Neural progenitor cell (in vitro differentiated cells): ENCODE measurements around the gene C3orf20.

Source experiments
- CTCF ChIP-seq: fragments of 200-600 bp; sonication (generic); IDR thresholded peaks from 2 replicates; pipeline ENCODE4 v1.5.1; 2017; ENCODE audit warnings: antibody characterized with exemption, mild to moderate bottlenecking
- EZH2 ChIP-seq: fragments of 200-600 bp; sonication (generic); IDR thresholded peaks from 2 replicates; pipeline ENCODE4 v1.6.1; 2017; ENCODE audit warnings: antibody characterized with exemption, mild to moderate bottlenecking, moderate library complexity
- EZH2phosphoT487 ChIP-seq: fragments of 200-600 bp; sonication (generic); IDR thresholded peaks from 2 replicates; pipeline ENCODE4 v1.6.1; 2017; ENCODE audit warnings: antibody characterized with exemption

- TF ChIP-seq EZH2 (no peak), CTCF (no peak), EZH2phosphoT487 (no peak)
Measured at GRCh38 chr3:14768182-14768790, 93.3 kb downstream of the C3orf20 start.
